ENCODE data around the gene DOCK11.
A peak's percentile ranks its signal among the peaks of the same experiment; 100 is the strongest.
"Not testable (repeated sequence)": the region's sequence is repeated elsewhere in the genome, so short reads cannot be mapped to it uniquely, and the experiment has no call there.

The DOCK11 gene

DNA sequence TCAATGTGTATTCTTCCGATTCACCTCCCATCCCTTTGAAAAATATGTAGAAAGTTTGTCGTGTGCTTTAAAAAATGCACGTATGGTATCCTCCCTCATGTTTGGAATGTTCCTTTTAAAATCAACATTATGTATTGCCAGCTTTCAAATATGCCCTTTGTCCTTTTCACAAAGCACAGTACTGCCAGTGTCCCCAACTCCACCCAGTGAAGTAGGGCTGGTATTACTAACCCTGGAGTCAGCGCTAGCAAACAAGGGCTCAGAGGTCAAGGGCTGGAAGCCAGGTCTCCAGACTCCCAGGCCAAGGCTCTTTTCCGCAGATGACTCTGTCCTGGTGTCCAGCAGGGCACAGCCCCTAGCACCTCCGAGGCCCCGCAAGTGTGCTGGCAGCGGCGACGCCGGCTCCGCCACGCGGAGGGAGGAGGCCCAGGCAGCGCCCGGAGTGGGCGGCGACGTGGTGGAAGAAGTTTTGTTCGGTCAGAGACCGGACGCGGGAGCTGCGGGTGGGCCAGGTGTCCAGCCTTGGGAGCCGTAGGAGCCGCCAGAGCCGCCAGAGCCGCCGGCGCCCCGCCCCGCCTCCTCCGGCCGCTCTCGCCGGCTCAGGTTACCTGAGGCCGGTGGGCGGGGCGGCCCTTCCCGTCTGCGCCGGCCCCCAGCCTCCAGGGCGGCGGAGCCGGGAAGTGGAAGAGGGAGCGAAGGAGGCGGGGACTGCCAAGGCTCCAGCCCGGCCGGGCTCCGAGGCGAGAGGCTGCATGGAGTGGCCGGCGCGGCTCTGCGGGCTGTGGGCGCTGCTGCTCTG, 231.5 kb downstream of the DOCK11 start, which contains the start of gene IL13RA1:
TSS of gene IL13RA1 (plus strand) at position 720 of the 799 bp plus-strand sequence. CDS start at position 753, 33 bp downstream.
- ChIA-PET POLR2A (no interaction called here), CTCF (interaction anchor here (0.5 kb wide), 1 partner anchor 40 kb away, joined by 3 read pairs; no protein-coding TSS in a partner anchor)
- peak within 1 kb of the TSS; percentile 31 to 71 (median 60) for H3K4me3 ChIP-seq (ENCODE audit: control insufficient read depth in 1 of 7, extremely low read depth in 1 of 7, insufficient read depth in 4 of 7, low read depth in 2 of 7, low read length in 6 of 7)
- no peaks in the 10 kb centered on the region for H3K9me3 ChIP-seq (ENCODE audit: control extremely low read depth in 1 of 5, control insufficient read depth in 4 of 5, insufficient read depth in 2 of 5, low read depth in 1 of 5, low read length in 4 of 5)
- no peaks in the 10 kb centered on the region for H3K36me3 ChIP-seq (ENCODE audit: control insufficient read depth in 4 of 4, insufficient read depth in 4 of 4, low read length in 3 of 4)
- WGBS (ENCODE audit: insufficient coverage) = 35% methylated on average over 41 of the region's 56 CpGs
- no peak within 1 kb of the TSS for H3K27ac ChIP-seq (ENCODE audit: insufficient read depth in 1 of 2, low read depth in 1 of 2, low read length in 2 of 2, poor library complexity in 1 of 2, severe bottlenecking in 2 of 2)
- H3K27me3 ChIP-seq (replicated peaks in 2 of 5; ENCODE audit: control insufficient read depth in 4 of 5, insufficient read depth in 5 of 5, low read length in 4 of 5) = peaks cover 0 to 16% (median 0%) of the 10 kb centered on the region in 5 experiments
- peaks cover 0 to 18% (median 12%) of the 10 kb centered on the region in 4 experiments for H3K4me1 ChIP-seq (ENCODE audit: control extremely low read depth in 1 of 4, control insufficient read depth in 4 of 4, insufficient read depth in 4 of 4, low read length in 3 of 4)
- peak in 2 of 3 donors; percentile 12 to 26 for DNase-seq

DNA sequence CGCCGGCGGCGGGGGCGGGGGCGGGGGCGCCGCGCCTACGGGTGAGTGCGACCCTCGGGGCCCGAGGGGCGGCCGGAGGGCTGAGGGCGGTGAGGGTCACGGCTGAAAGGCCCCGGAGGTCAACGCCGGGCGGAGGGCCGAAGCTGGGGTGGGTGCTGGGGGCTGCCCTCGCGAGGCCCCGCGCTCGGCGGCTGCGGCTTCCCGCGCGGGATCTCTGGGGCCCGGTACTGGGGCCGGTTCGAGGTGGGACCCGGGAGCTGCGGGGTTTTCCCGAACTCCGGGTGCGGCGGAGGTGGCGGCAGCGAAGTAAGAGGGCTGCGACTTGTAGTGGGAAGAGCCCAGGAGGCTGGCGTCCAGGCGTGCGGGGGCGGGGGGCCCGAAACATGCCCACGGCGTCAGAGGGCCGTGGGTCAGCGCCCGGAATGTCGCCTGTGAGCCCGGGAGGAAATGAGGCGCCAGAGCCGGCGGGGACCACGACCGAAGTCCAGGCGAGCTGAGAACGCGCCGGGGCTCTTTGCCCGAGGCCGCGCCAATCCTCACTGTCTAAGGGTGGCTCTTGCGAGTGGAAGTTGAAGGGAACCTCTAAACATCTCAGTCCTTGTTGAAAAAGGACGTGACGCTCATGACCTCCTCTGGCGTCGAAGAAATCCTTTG, 232.2 kb downstream of the DOCK11 start:
- WGBS (ENCODE audit: insufficient coverage) = 53% methylated on average over 61 of the region's 73 CpGs
- Histone ChIP-seq H3K4me3 (ENCODE audit: control insufficient read depth in 1 of 7, extremely low read depth in 1 of 7, insufficient read depth in 4 of 7, low read depth in 2 of 7, low read length in 6 of 7) (peak overlapping the region; percentile 31 to 71 (median 60)), H3K36me3 (ENCODE audit: control insufficient read depth in 4 of 4, insufficient read depth in 4 of 4, low read length in 3 of 4) (no peaks in the 10 kb centered on the region), H3K4me1 (ENCODE audit: control extremely low read depth in 1 of 4, control insufficient read depth in 4 of 4, insufficient read depth in 4 of 4, low read length in 3 of 4) (peaks cover 0 to 18% (median 12%) of the 10 kb centered on the region in 4 experiments), H3K27me3 (replicated peaks in 2 of 5; ENCODE audit: control insufficient read depth in 4 of 5, insufficient read depth in 5 of 5, low read length in 4 of 5) (peaks cover 0 to 16% (median 0%) of the 10 kb centered on the region in 5 experiments), H3K9me3 (ENCODE audit: control extremely low read depth in 1 of 5, control insufficient read depth in 4 of 5, insufficient read depth in 2 of 5, low read depth in 1 of 5, low read length in 4 of 5) (no peaks in the 10 kb centered on the region), H3K27ac (ENCODE audit: insufficient read depth in 1 of 2, low read depth in 1 of 2, low read length in 2 of 2, poor library complexity in 1 of 2, severe bottlenecking in 2 of 2) (no peak overlapping the region)
- peak in 1 of 3 donors; percentile 11 for DNase-seq
- CTCF ChIA-PET = no interaction called here
- POLR2A ChIA-PET = no interaction called here

DNA sequence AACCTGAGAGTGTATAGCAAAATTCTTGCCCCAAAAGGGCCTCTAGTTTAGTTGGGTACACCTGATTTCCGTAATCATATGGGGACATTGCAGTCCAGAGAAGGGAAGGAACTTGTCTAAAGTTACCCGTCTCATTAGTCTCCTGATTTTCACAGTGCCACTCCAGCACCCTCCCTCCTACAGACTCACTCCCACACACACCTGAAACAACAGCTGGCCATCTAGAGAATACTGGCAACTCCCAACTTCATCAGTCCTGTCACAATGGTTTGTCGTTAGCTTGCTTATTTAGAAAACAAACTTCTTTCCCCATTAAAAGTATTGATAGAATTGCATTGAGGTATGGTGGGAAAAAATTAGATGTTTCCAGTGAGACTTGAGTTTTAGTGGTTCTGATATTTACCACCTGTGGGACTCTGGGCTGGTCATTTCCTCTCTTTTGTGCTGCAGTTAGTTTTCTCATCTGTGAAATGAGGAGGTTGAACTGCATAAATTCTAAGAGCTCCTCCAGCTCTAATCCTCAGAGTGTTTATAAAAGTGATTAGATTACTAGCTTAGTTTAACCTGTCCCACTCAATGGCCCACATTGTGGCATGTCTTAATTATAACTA, 233.5 kb downstream of the DOCK11 start:
- peaks cover 0 to 16% (median 0%) of the 10 kb centered on the region in 5 experiments for H3K27me3 ChIP-seq (replicated peaks in 2 of 5; ENCODE audit: control insufficient read depth in 4 of 5, insufficient read depth in 5 of 5, low read length in 4 of 5)
- peaks cover 0 to 16% (median 12%) of the 10 kb centered on the region in 4 experiments for H3K4me1 ChIP-seq (ENCODE audit: control extremely low read depth in 1 of 4, control insufficient read depth in 4 of 4, insufficient read depth in 4 of 4, low read length in 3 of 4)
- ChIA-PET POLR2A (no interaction called here), CTCF (no interaction called here)
- 80% methylated on average over 2 of the region's 3 CpGs for whole genome bisulfite sequencing (ENCODE audit: insufficient coverage)
- peak overlapping the region in 1 of 7 experiments; percentile 47 for H3K4me3 ChIP-seq (ENCODE audit: control insufficient read depth in 1 of 7, extremely low read depth in 1 of 7, insufficient read depth in 4 of 7, low read depth in 2 of 7, low read length in 6 of 7)
- no peaks in the 10 kb centered on the region for H3K36me3 ChIP-seq (ENCODE audit: control insufficient read depth in 4 of 4, insufficient read depth in 4 of 4, low read length in 3 of 4)
- no peak overlapping the region for H3K27ac ChIP-seq (ENCODE audit: insufficient read depth in 1 of 2, low read depth in 1 of 2, low read length in 2 of 2, poor library complexity in 1 of 2, severe bottlenecking in 2 of 2)
- no peak for DNase-seq
- H3K9me3 ChIP-seq (ENCODE audit: control extremely low read depth in 1 of 5, control insufficient read depth in 4 of 5, insufficient read depth in 2 of 5, low read depth in 1 of 5, low read length in 4 of 5) = no peaks in the 10 kb centered on the region

DNA sequence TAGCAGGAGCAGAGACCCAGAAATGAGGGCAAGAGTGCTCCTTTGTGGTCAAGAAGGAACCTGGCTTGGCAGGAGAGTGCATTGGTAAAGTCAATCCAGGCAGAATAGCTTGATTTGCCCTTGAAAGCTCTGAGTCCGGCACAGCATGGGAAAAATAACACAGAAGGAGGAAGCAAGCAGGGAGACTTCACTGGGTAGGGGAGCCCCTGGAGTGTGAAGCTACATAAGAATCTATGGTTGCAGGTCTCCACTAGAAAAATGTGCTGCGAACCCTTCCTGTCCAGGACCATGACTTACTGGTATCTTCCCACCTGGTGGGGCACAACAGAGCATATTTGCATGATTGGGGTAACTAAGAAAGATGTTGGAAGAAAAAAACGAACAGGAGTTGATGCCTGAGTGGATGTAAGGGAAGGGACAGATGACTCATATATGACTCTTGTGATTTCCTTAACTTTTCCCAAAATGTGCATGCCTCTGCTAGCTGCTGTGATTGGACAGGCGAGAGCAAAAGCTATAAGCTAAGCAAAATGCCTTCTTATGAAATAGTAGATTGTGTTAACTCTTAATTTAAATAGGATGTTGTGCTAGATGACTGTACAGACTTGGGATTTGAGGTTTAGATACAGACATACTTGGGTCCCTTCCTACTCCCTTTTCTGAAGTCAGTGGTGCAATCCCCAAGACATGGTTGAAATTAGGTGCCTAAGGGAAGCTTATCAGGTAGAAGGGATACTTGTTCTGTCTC, 235.1 kb downstream of the DOCK11 start:
- Histone ChIP-seq H3K27ac (ENCODE audit: insufficient read depth in 1 of 2, low read depth in 1 of 2, low read length in 2 of 2, poor library complexity in 1 of 2, severe bottlenecking in 2 of 2) (no peak overlapping the region), H3K9me3 (ENCODE audit: control extremely low read depth in 1 of 5, control insufficient read depth in 4 of 5, insufficient read depth in 2 of 5, low read depth in 1 of 5, low read length in 4 of 5) (no peaks in the 10 kb centered on the region), H3K36me3 (ENCODE audit: control insufficient read depth in 4 of 4, insufficient read depth in 4 of 4, low read length in 3 of 4) (no peaks in the 10 kb centered on the region), H3K4me3 (ENCODE audit: control insufficient read depth in 1 of 7, extremely low read depth in 1 of 7, insufficient read depth in 4 of 7, low read depth in 2 of 7, low read length in 6 of 7) (no peak overlapping the region), H3K4me1 (ENCODE audit: control extremely low read depth in 1 of 4, control insufficient read depth in 4 of 4, insufficient read depth in 4 of 4, low read length in 3 of 4) (peaks cover 0 to 10% (median 8%) of the 10 kb centered on the region in 4 experiments), H3K27me3 (replicated peaks in 2 of 5; ENCODE audit: control insufficient read depth in 4 of 5, insufficient read depth in 5 of 5, low read length in 4 of 5) (peaks cover 0 to 16% (median 0%) of the 10 kb centered on the region in 5 experiments)
- ChIA-PET POLR2A (no interaction called here), CTCF (no interaction called here)
- DNase-seq = no peak
- 84% methylated on average over 2 of the region's 4 CpGs for WGBS (ENCODE audit: insufficient coverage)

GRCh38 chrX:118732551-118732950, 236.9 kb downstream of the DOCK11 start:
- H3K9me3 ChIP-seq (ENCODE audit: control extremely low read depth in 1 of 5, control insufficient read depth in 4 of 5, insufficient read depth in 2 of 5, low read depth in 1 of 5, low read length in 4 of 5); H3K4me1 ChIP-seq (ENCODE audit: control extremely low read depth in 1 of 4, control insufficient read depth in 4 of 4, insufficient read depth in 4 of 4, low read length in 3 of 4); H3K36me3 ChIP-seq (ENCODE audit: control insufficient read depth in 4 of 4, insufficient read depth in 4 of 4, low read length in 3 of 4); CTCF ChIA-PET; H3K4me3 ChIP-seq (ENCODE audit: control insufficient read depth in 1 of 7, extremely low read depth in 1 of 7, insufficient read depth in 4 of 7, low read depth in 2 of 7, low read length in 6 of 7); H3K27ac ChIP-seq (ENCODE audit: insufficient read depth in 1 of 2, low read depth in 1 of 2, low read length in 2 of 2, poor library complexity in 1 of 2, severe bottlenecking in 2 of 2); POLR2A ChIA-PET; DNase-seq: not testable (repeated sequence)
- H3K27me3 ChIP-seq (replicated peaks in 2 of 5; ENCODE audit: control insufficient read depth in 4 of 5, insufficient read depth in 5 of 5, low read length in 4 of 5) = peaks cover 0 to 13% (median 0%) of the 10 kb centered on the region in 5 experiments
- WGBS (ENCODE audit: insufficient coverage) = no CpG with 5 or more reads among the region's 3 CpGs

DNA sequence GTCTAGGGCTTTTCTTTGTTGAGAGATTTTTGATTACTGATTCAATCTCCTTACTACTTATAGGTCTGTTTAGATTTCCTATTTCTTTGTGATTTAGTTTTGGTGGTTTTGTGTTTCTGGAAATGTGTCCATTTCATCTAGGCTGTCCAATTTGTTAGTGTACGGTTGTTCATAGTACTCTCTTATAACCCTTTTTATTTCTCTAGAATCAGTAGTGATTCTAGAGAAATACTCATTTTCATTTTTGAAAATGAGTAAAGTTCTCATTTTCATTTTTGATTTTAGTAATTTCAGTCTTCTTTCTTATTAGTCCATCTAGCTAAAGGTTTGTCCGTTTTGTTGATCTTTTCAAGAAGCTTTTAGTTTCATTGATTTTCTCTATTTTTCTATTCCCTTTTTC, 239.3 kb downstream of the DOCK11 start:
- H3K4me1 ChIP-seq (ENCODE audit: control extremely low read depth in 1 of 4, control insufficient read depth in 4 of 4, insufficient read depth in 4 of 4, low read length in 3 of 4) = no peaks in the 10 kb centered on the region
- ChIA-PET CTCF (no interaction called here), POLR2A (no interaction called here)
- H3K27me3 ChIP-seq (replicated peaks in 2 of 5; ENCODE audit: control insufficient read depth in 4 of 5, insufficient read depth in 5 of 5, low read length in 4 of 5) = no peaks in the 10 kb centered on the region
- H3K27ac ChIP-seq (ENCODE audit: insufficient read depth in 1 of 2, low read depth in 1 of 2, low read length in 2 of 2, poor library complexity in 1 of 2, severe bottlenecking in 2 of 2) = no peak overlapping the region
- peaks cover 0 to 7% (median 3%) of the 10 kb centered on the region in 5 experiments for H3K9me3 ChIP-seq (ENCODE audit: control extremely low read depth in 1 of 5, control insufficient read depth in 4 of 5, insufficient read depth in 2 of 5, low read depth in 1 of 5, low read length in 4 of 5)
- H3K36me3 ChIP-seq (ENCODE audit: control insufficient read depth in 4 of 4, insufficient read depth in 4 of 4, low read length in 3 of 4) = no peaks in the 10 kb centered on the region
- no CpG with 5 or more reads among the region's 2 CpGs for WGBS (ENCODE audit: insufficient coverage)
- no peak for DNase-seq
- no peak overlapping the region for H3K4me3 ChIP-seq (ENCODE audit: control insufficient read depth in 1 of 7, extremely low read depth in 1 of 7, insufficient read depth in 4 of 7, low read depth in 2 of 7, low read length in 6 of 7)

Data from common myeloid progenitor, CD34-positive (primary cell).